Suprapubic skin (tissue), 4 donors: ENCODE measurements around the gene SLC25A29. TPM values are rescaled to one million over a fixed set of nuclear protein-coding genes. Genes with fewer than 3 reads are reported as not detected.

Experiments
- DNase-seq, 2 donors: peaks; one replicate each; pipeline ENCODE4 v3.0.0-alpha.2; 2019; ENCODE audit warnings: low spot score in 2 of 2
- H3K27ac ChIP-seq: fragments of 200-600 bp; sonication (generic); one replicate; pipeline ENCODE4 v1.5.1; 2019
- H3K27me3 ChIP-seq: fragments of 200-600 bp; sonication (generic); one replicate; pipeline ENCODE4 v1.5.1; 2019
- H3K36me3 ChIP-seq: fragments of 200-600 bp; sonication (generic); one replicate; pipeline ENCODE4 v1.5.1; 2019
- H3K4me1 ChIP-seq: fragments of 200-600 bp; sonication (generic); one replicate; pipeline ENCODE4 v1.5.1; 2019
- H3K4me3 ChIP-seq: fragments of 200-600 bp; sonication (generic); one replicate; pipeline ENCODE4 v1.5.1; 2019; ENCODE audit warnings: mild to moderate bottlenecking
- H3K9me3 ChIP-seq: fragments of 200-600 bp; sonication (generic); one replicate; pipeline ENCODE4 v1.5.1; 2019
- EP300 ChIP-seq: sonication (generic); formaldehyde crosslinking; IDR thresholded peaks from one replicate; pipeline ENCODE4 v1.6.1; 2017; ENCODE audit warnings: antibody characterized with exemption
- POLR2A ChIP-seq, 2 donors: fragments of 450-650 bp; IDR thresholded peaks; one replicate each; pipeline ENCODE4 v1.6.1; 2017; ENCODE audit warnings: antibody characterized with exemption in 2 of 2, mild to moderate bottlenecking in 2 of 2, moderate library complexity in 2 of 2
- POLR2AphosphoS5 ChIP-seq, 3 donors: sonication (generic); formaldehyde crosslinking; IDR thresholded peaks; one replicate each; pipeline ENCODE4 v1.6.1; 2017; ENCODE audit warnings: antibody characterized with exemption in 3 of 3
- WGBS: methylation state at CpG from one replicate; pipeline ENCODE4 v1.1.5; 2018; 5-methylcytosine and 5-hydroxymethylcytosine counted together
- total RNA-seq, 4 donors: library from RNA; depleted of rRNA; stranded (reverse); fragments of >200 nt; gene quantifications; one replicate each; pipeline ENCODE4 v1.1.0, GENCODE V29; 2016
- TF ChIP-seq, protein P1 (sequence below), 2 donors: fragments of 200-600 bp in 1 of 2; fragments of 450-650 bp in 1 of 2; sonication (generic) in 1 of 2; IDR thresholded peaks; one replicate each; pipeline ENCODE4 v1.5.1; 2016 to 2019; ENCODE audit warnings: antibody characterized with exemption in 2 of 2, mild to moderate bottlenecking in 1 of 2, moderate library complexity in 1 of 2

The SLC25A29 gene
- total RNA-seq, 4 donors from 2014 or later, result 88.1 to 254 (median 120) TPM

DNA sequence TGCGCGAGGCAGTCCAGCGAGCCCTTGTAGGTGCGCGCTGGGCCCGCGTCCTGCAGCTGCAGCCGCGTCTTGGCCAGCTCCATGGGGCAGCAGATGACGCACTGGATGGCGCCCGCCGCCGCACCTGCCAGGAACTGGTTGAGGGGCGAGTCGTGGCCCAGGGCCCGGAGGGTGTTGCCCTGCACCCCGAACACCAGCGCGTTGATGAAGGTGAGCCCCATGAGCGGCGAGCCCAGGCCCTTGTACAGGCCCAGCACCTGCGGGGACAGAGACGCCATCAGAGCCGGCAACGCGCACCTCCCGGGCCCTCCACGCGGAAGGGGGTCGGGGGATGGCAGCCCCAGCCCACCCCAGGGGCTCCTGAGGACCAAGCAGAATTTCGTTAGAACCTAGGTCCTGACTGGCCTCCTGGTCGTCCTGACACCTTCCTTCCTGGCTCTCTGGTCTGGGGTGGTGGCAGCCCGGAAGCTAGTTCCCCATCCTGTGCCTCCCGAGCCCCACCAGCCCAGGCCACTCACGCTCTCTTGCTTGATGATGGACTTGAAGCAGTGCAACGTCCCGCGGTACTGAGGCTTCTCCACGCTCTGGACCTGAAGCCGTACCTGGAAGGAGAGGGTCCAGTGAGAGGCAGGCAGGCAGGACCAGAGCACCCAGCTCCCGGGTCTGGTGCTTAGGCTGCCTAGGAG, 13.3 kb downstream of the SLC25A29 start:
- TF ChIP-seq POLR2A (IDR thresholded peaks at IDR 0.05) (no peak), EP300 (no peak), POLR2AphosphoS5 (IDR thresholded peaks at IDR 0.05) (no peak)
- TF ChIP-seq, protein P1, sequence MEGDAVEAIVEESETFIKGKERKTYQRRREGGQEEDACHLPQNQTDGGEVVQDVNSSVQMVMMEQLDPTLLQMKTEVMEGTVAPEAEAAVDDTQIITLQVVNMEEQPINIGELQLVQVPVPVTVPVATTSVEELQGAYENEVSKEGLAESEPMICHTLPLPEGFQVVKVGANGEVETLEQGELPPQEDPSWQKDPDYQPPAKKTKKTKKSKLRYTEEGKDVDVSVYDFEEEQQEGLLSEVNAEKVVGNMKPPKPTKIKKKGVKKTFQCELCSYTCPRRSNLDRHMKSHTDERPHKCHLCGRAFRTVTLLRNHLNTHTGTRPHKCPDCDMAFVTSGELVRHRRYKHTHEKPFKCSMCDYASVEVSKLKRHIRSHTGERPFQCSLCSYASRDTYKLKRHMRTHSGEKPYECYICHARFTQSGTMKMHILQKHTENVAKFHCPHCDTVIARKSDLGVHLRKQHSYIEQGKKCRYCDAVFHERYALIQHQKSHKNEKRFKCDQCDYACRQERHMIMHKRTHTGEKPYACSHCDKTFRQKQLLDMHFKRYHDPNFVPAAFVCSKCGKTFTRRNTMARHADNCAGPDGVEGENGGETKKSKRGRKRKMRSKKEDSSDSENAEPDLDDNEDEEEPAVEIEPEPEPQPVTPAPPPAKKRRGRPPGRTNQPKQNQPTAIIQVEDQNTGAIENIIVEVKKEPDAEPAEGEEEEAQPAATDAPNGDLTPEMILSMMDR (IDR thresholded peaks at IDR 0.05), result no peak
- Histone ChIP-seq H3K27ac (no peak overlapping the region), H3K4me3 (no peak overlapping the region), H3K36me3 (peaks cover 31% of the 10 kb centered on the region), H3K9me3 (no peaks in the 10 kb centered on the region), H3K4me1 (peaks cover 59% of the 10 kb centered on the region), H3K27me3 (no peaks in the 10 kb centered on the region)
- peak; percentile 64 to 78 for DNase-seq
- WGBS, result 88% methylated on average over 20 of the region's 42 CpGs

DNA sequence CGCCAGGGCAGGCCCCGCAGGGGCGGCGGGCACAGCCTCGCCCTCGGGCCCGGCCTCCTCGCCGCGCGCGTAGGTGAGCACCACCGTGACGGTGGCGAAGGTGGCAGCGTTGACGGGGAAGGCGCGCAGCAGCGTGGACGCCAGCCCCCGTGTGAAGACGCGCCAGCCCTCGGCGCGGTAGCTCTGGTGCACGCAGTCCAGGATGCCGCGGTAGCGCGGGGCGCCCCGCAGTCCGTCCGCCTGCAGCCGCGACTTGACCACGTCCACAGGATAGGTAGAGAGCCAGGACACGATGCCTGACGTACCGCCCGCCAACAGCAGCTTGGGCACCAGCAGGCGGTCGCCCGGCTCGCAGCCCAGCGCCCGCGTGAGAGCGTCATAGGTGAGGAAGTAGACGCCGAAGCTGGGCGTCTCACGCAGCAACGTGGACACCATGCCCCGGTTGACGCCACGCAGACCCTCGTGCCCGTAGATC, 13.9 kb downstream of the SLC25A29 start:
- 95% methylated on average over 37 of the region's 61 CpGs for WGBS
- peaks cover 31% of the 10 kb centered on the region for H3K36me3 ChIP-seq
- DNase-seq, result peak in 1 of 2 donors; percentile 44
- no peaks in the 10 kb centered on the region for H3K27me3 ChIP-seq
- no peak overlapping the region for H3K4me3 ChIP-seq
- peaks cover 54% of the 10 kb centered on the region for H3K4me1 ChIP-seq
- no peak overlapping the region for H3K27ac ChIP-seq
- H3K9me3 ChIP-seq, result no peaks in the 10 kb centered on the region
- TF ChIP-seq POLR2A (IDR thresholded peaks at IDR 0.05), result no peak
- TF ChIP-seq POLR2AphosphoS5 (IDR thresholded peaks at IDR 0.05), result no peak
- TF ChIP-seq, protein P1 (IDR thresholded peaks at IDR 0.05), result no peak
- TF ChIP-seq EP300, result no peak

DNA sequence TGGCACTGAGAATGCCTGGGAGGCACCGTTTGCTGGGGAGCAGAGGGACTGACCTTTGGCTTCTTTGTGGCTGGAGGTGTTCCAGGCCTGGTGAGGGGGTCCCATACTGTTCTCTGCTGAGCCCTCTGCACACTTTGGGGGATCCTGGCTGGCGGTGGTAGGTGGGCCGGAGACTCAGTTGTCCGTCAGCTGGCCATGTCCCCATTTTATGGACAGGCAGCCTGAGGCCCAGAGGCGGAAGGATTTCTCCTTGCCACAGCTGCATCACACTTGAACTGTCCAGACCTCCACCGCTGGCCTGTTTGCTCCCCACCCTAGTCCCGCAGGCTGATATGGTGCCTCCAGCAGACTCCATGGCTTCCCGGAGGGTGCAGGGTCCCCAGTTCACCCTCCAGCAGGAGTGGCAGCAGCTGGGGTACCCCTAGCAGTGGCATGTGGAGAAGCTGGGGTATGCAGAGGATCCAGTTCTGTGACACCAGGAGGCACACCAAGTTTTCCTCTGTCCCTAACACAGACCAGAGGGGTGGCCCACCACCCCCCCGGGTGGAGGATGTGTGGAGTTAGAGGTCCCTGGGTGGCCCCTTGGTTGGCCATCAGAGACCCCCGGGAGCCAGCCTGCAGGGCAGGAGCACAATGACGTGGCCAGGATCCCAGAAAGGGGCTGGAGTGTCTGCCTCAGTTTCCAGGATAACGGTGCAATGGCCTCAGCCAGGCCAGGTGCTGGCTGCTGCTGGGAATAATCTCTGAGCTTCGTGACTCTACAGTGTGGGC, 14.8 kb downstream of the SLC25A29 start:
- H3K4me3 ChIP-seq, result no peak overlapping the region
- DNase-seq, result peak; percentile 59 to 66
- H3K27ac ChIP-seq, result no peak overlapping the region
- TF ChIP-seq, protein P1 (IDR thresholded peaks at IDR 0.05), result no peak
- TF ChIP-seq POLR2AphosphoS5 (IDR thresholded peaks at IDR 0.05), result no peak
- H3K27me3 ChIP-seq, result no peaks in the 10 kb centered on the region
- H3K4me1 ChIP-seq, result peaks cover 45% of the 10 kb centered on the region
- peaks cover 31% of the 10 kb centered on the region for H3K36me3 ChIP-seq
- 80% methylated on average over 1 of the region's 13 CpGs for WGBS
- no peaks in the 10 kb centered on the region for H3K9me3 ChIP-seq

DNA sequence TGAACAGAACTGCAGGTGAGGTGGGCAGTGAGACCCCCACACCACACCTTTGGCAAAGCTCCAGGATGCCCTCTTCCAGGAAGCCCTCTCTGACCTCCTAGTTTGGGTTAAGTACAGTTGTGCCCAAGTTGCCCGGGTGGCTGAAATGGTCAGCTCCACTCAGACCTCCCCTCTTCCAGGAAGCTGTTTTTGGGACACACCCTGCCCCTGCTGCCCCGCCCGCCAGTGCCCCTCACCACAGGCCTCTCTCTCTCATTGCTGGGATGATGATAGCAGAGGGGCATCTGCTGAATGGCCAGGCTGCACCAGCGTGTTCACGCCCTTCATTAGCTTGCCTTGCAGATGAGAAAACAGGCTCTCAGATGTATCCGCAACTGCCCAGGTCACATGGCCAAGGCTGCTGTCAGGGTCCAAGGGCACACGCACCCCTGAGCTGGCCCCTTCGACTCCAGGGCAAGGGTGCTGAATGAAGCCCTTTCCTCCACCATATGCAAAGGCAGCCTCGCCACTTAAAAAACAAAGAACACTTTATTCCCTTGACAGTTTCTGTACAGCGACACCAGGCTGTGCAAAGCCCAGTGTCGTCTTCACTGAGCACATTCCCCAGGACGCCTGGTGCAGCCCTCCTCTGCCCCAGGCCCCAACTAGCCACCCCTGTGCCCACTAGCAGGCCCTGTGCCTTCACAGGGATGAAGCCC, 15.5 kb downstream of the SLC25A29 start:
- no peak overlapping the region for H3K4me3 ChIP-seq
- no peaks in the 10 kb centered on the region for H3K27me3 ChIP-seq
- WGBS, result 86% methylated on average over 12 of the region's 12 CpGs
- no peak overlapping the region for H3K27ac ChIP-seq
- peaks cover 31% of the 10 kb centered on the region for H3K36me3 ChIP-seq
- no peak for TF ChIP-seq POLR2A (IDR thresholded peaks at IDR 0.05)
- no peak for TF ChIP-seq EP300
- no peak for TF ChIP-seq POLR2AphosphoS5 (IDR thresholded peaks at IDR 0.05)
- no peaks in the 10 kb centered on the region for H3K9me3 ChIP-seq
- peak; percentile 50 to 71 for DNase-seq
- peaks cover 42% of the 10 kb centered on the region for H3K4me1 ChIP-seq

DNA sequence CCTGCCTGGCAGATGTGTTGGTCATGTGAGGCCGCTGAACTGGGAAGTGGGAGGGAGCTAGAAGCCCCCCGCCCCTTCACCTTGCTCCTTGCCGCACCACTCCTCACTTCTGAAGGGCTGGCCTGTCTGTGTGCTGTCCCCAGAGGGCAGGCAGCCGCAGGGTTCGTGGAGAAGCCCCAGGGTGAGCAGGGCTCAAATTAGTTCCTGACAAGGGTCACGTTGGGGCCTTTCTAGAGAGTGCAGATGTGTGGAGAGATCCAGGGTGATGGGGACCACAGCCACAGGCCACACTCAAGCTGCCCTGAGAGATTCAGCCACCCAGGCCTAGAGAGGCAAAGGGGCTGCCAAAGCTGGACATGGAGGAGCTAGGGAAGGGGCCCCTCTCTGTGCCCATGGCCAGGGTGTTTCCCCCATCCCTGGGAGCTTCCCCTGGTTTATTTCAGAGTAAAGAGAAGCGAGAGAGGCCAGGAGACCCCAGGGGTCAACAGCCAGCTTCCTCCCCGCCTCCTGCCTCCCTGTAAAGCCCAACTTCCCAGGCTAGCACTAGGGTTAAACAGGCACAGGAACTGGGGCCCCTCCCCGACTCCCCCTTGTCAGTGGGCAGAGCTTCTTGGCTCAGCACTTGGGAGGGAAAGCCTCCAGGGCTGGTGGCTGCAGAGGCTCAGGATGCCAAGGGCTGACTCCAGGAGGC, 16.2 kb downstream of the SLC25A29 start:
- peaks cover 31% of the 10 kb centered on the region for H3K36me3 ChIP-seq
- TF ChIP-seq, protein P1 (IDR thresholded peaks at IDR 0.05), result no peak
- no peak for TF ChIP-seq POLR2AphosphoS5 (IDR thresholded peaks at IDR 0.05)
- no peak for TF ChIP-seq POLR2A (IDR thresholded peaks at IDR 0.05)

More for the DNA sequence above, 16.2 kb downstream of the SLC25A29 start:
- no peaks in the 10 kb centered on the region for H3K9me3 ChIP-seq
- H3K27me3 ChIP-seq, result no peaks in the 10 kb centered on the region
- peak; percentile 56 to 72 for DNase-seq
- WGBS, result 66% methylated on average over 6 of the region's 9 CpGs
- peaks cover 47% of the 10 kb centered on the region for H3K4me1 ChIP-seq
- no peak overlapping the region for H3K4me3 ChIP-seq
- H3K27ac ChIP-seq, result no peak overlapping the region
